K562 treated with DMSO at 1 percent for 48 hours (cell line): ENCODE measurements around the gene CYTH3. TPM values are rescaled to one million over a fixed set of nuclear protein-coding genes. Genes with fewer than 3 reads are reported as not detected.

Experiments
- total RNA-seq: library from RNA; unstranded; fragments of 300-600 nt; gene quantifications from 2 replicates; pipeline ENCODE4 v1.2.3, GENCODE V29; 2022; ENCODE audit warnings: low replicate concordance; ENCODE audit errors: extremely low read depth

The CYTH3 gene
- not detected in 2 replicates for total RNA-seq

GRCh38 chr7:6272481-6273323 lies at the start of gene CYTH3:
Gene CYTH3 (minus strand): TSS chr7:6272624. CDS start chr7:6272507, 117 bp downstream.

Other genes starting within 250 kb of the CYTH3 start
- gene ANKRD61, start 241.2 kb downstream of the CYTH3 start, total RNA-seq, result not detected in 2 replicates
- gene EIF2AK1, start 213.4 kb downstream of the CYTH3 start, total RNA-seq, result not detected in 2 replicates
- not detected in 2 replicates for gene USP42, start 167.7 kb downstream of the CYTH3 start, total RNA-seq
- not detected in 2 replicates for gene FAM220A, start 76.3 kb upstream of the CYTH3 start, total RNA-seq
- gene RAC1, start 101.9 kb upstream of the CYTH3 start, total RNA-seq, result not detected in 2 replicates
- gene DAGLB, start 175.3 kb upstream of the CYTH3 start, total RNA-seq, result not detected in 2 replicates
- gene KDELR2, start 211.5 kb upstream of the CYTH3 start, total RNA-seq, result not detected in 2 replicates